HepG2 (cell line): ENCODE results near the gene GMEB2. TPM values are rescaled to one million over a fixed set of nuclear protein-coding genes. Genes with fewer than 3 reads are reported as not detected.

Source experiments
- FIP1L1 ChIP-seq: fragments of 200-400 bp; formaldehyde crosslinking; IDR thresholded peaks from 2 replicates; pipeline ENCODE4 v1.6.1; 2018; ENCODE audit warnings: low read depth, mild to moderate bottlenecking, low read length, moderate library complexity, borderline replicate concordance; ENCODE audit not compliant: insufficient read depth
- GABPB1 ChIP-seq: IDR thresholded peaks from 2 replicates; pipeline ENCODE4 v1.6.1; 2016; ENCODE audit warnings: mild to moderate bottlenecking, missing genetic modification reagents, moderate library complexity, missing compliant biosample characterization
- HMGXB3 ChIP-seq: sonication (generic); formaldehyde crosslinking; IDR thresholded peaks from 2 replicates; pipeline ENCODE4 v1.4.0; 2020; ENCODE audit warnings: missing genetic modification reagents, borderline replicate concordance
- KAT2B ChIP-seq: fragments of 150-350 bp; IDR thresholded peaks from 2 replicates; pipeline ENCODE4 v1.6.1; 2014; ENCODE audit warnings: low read depth, low read length, borderline replicate concordance
- KDM3A ChIP-seq: IDR thresholded peaks from 2 replicates; pipeline ENCODE4 v1.6.1; 2018; ENCODE audit warnings: low read depth, missing compliant biosample characterization
- MTA3 ChIP-seq: sonication (generic); formaldehyde crosslinking; IDR thresholded peaks from 2 replicates; pipeline ENCODE4 v1.4.0; 2020; ENCODE audit warnings: missing genetic modification reagents
- NR2C2 ChIP-seq: sonication (generic); formaldehyde crosslinking; IDR thresholded peaks from 2 replicates; pipeline ENCODE4 v1.4.0; 2020; ENCODE audit warnings: missing genetic modification reagents, mild to moderate bottlenecking, moderate library complexity, borderline replicate concordance
- RAD51 ChIP-seq: fragments of 450-650 bp; IDR thresholded peaks from 2 replicates; pipeline ENCODE4 v1.6.1; 2016; ENCODE audit warnings: borderline replicate concordance
- SIN3A ChIP-seq: IDR thresholded peaks from 2 replicates; pipeline ENCODE4 v1.6.1; 2011; ENCODE audit warnings: low read depth, mild to moderate bottlenecking, control low read depth, low read length, borderline replicate concordance
- SKI ChIP-seq: fragments of 450-650 bp; IDR thresholded peaks from one replicate; pipeline ENCODE4 v1.6.1; 2018; ENCODE audit warnings: mild to moderate bottlenecking; ENCODE audit not compliant: partially characterized antibody
- STAT6 ChIP-seq: sonication (generic); formaldehyde crosslinking; IDR thresholded peaks from 2 replicates; pipeline ENCODE4 v1.4.0; 2020; ENCODE audit warnings: missing genetic modification reagents, mild to moderate bottlenecking, borderline replicate concordance
- TCF7 ChIP-seq: sonication (generic); IDR thresholded peaks from 2 replicates; pipeline ENCODE4 v1.6.1; 2016; ENCODE audit warnings: antibody characterized with exemption, low read depth
- TERF1 ChIP-seq: sonication (generic); formaldehyde crosslinking; IDR thresholded peaks from 2 replicates; pipeline ENCODE4 v1.8.0; 2022; ENCODE audit warnings: mild to moderate bottlenecking, missing genetic modification reagents, moderate library complexity
- THRA ChIP-seq: sonication (generic); formaldehyde crosslinking; IDR thresholded peaks from 2 replicates; pipeline ENCODE4 v1.4.0; 2020; ENCODE audit warnings: missing genetic modification reagents, borderline replicate concordance
- TMF1 ChIP-seq: sonication (generic); formaldehyde crosslinking; IDR thresholded peaks from 2 replicates; pipeline ENCODE4 v1.8.1; 2022; ENCODE audit warnings: low read depth, missing genetic modification reagents
- TP53 ChIP-seq: sonication (generic); formaldehyde crosslinking; conservative IDR thresholded peaks from 2 replicates; pipeline ENCODE4 v1.4.0; 2020; ENCODE audit warnings: missing genetic modification reagents
- ZNF34 ChIP-seq: sonication (generic); formaldehyde crosslinking; IDR thresholded peaks from 2 replicates; pipeline ENCODE4 v1.4.0; 2020; ENCODE audit warnings: mild to moderate bottlenecking, missing genetic modification reagents, borderline replicate concordance
- ZNF484 ChIP-seq: sonication (generic); formaldehyde crosslinking; IDR thresholded peaks from 2 replicates; pipeline ENCODE4 v1.5.1; 2020; ENCODE audit warnings: mild to moderate bottlenecking, low read depth, missing genetic modification reagents, borderline replicate concordance
- ZNF530 ChIP-seq: sonication (generic); formaldehyde crosslinking; IDR thresholded peaks from 2 replicates; pipeline ENCODE4 v1.5.0; 2020; ENCODE audit warnings: low read depth, mild to moderate bottlenecking, missing genetic modification reagents
- polyA plus RNA-seq, 8 experiments: library from polyadenylated mRNA; depleted of rRNA in 3 of 8; stranded (reverse) in 7 of 8; unstranded in 1 of 8; fragments of >200 nt; fragmentation: Illumina TruSeq in 4 of 8; extraction: Trizol in 4 of 8; gene quantifications; 2 replicates each; pipeline versions ENCODE4 v1.2.1 to v1.2.3, GENCODE V29; 2011 to 2016; ENCODE audit warnings: low read depth in 4 of 8, missing spikeins in 1 of 8, mixed read lengths in 1 of 8; ENCODE audit not compliant: insufficient read depth in 1 of 8
- total RNA-seq, 5 experiments: library from RNA; depleted of rRNA; stranded (reverse); fragments of >200 nt; fragmentation: Illumina TruSeq; extraction: Trizol; gene quantifications; 2 replicates each; pipeline ENCODE4 v1.2.3, GENCODE V29; 2016; ENCODE audit warnings: low read depth in 1 of 5

Gene GMEB2
- total and polyA plus RNA-seq, 2 of the 13 experiments (the other 11 are each of a cell fraction or from before 2014, with no cell fraction given), result 10.6 to 12.4 TPM

GRCh38 chr20:63574829-63575743 lies 51.8 kb downstream of the GMEB2 start (continued):
- TF ChIP-seq STAT6 (CRISPR knock-in tag) (0 out of 2 replicates have a peak, but pooled peaks have one; percentile 27), GABPB1 (CRISPR knock-in tag) (peak; percentile 54; the same call in 1 of the 2 replicates), ZNF484 (CRISPR knock-in tag) (no peak), TERF1 (CRISPR knock-in tag) (0 out of 2 replicates have a peak, but pooled peaks have one; percentile 57), ZNF530 (CRISPR knock-in tag) (no peak), THRA (CRISPR knock-in tag) (no peak), ZNF34 (no peak), HMGXB3 (CRISPR knock-in tag) (peak; percentile 34), KAT2B (no peak), TCF7 (no peak), NR2C2 (CRISPR knock-in tag) (peak; percentile 43), SIN3A (no peak), TMF1 (no peak), TP53 (CRISPR knock-in tag) (no peak; the same call in 1 of the 2 replicates), SKI (no peak), MTA3 (no peak), FIP1L1 (no peak), KDM3A (CRISPR knock-in tag) (peak; percentile 30; the same call in 1 of the 2 replicates), RAD51 (no peak)
